ENCODE data around the gene TBC1D3B. TPM values are rescaled to one million over a fixed set of nuclear protein-coding genes. Genes with fewer than 3 reads are reported as not detected.

The TBC1D3B gene
- total and polyA plus RNA-seq, 2 donors (not counting 3 experiments of a cell fraction or from before 2014, with no cell fraction given), result 0.81 to 3.3 TPM

DNA sequence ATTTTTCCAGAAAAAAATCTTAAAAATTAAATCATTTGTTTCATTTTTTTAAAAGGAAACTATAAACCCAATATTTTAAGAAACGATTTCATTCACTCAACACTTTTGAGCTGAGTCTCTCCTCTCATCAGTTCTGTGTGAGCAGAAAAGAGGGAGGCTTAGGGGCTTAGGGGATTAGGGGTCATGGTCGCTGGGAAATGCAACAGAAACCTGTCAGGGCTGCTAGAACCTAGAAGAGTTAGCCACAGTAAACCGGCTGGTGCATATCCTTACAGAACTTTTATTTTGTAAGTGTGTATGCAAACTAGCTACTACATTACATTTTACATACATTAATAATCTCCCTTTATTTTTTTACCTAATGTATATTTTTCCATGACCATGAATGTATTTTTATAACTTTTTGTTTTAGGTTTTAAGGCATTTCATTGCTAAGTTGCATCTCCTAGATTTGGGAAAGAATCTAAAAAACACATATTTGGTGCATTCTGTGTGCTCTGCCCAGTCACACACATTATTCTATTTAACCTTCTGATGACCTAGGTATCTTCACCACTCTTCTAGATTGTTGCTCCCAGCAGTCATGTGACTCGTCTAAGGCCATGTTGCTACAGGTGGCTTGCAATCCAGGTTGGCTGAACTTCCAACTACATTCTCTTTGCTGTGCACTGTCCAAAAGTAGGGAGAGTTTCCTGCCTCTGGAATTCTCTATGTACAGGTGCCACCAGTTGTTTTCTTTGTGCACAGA, 24.4 kb downstream of the TBC1D3B start:
- H4K20me1 ChIP-seq (replicated peaks; ENCODE audit: control insufficient read depth, extremely low read depth, insufficient read depth, low read length), result no peaks in the 10 kb centered on the region
- no peak for FAIRE-seq
- no peak overlapping the region for H2AFZ ChIP-seq (ENCODE audit: low read depth, low read length)
- H3K36me3 ChIP-seq (ENCODE audit: control insufficient read depth in 2 of 2, extremely low read depth in 1 of 2, insufficient read depth in 2 of 2, low read length in 2 of 2), result no peaks in the 10 kb centered on the region
- no peaks in the 10 kb centered on the region for H3K9me1 ChIP-seq (replicated peaks; ENCODE audit: control insufficient read depth, extremely low read depth, insufficient read depth, low read length)
- H3K9me3 ChIP-seq (replicated peaks; ENCODE audit: control insufficient read depth, insufficient read depth, low read length), result no peaks in the 10 kb centered on the region
- BruUV-seq (replicated peaks), result no TSS peak
- no peak overlapping the region for H3K4me2 ChIP-seq (ENCODE audit: insufficient read depth, low read length)
- POLR2A ChIA-PET, result no interaction called here
- no peak overlapping the region for H3K4me3 ChIP-seq (replicated peaks in 1 of 3; ENCODE audit: insufficient read depth in 1 of 3, low read depth in 1 of 3, low read length in 3 of 3)
- intact Hi-C loops (cut with micrococcal nuclease), result no loop called here
- no peaks in the 10 kb centered on the region for H3K4me1 ChIP-seq (ENCODE audit: control insufficient read depth, extremely low read depth, insufficient read depth, low read length)
- no peaks in the 10 kb centered on the region for H3K79me2 ChIP-seq (ENCODE audit: control insufficient read depth, insufficient read depth, low read length)
- no peak overlapping the region for H3K27ac ChIP-seq (ENCODE audit: insufficient read depth, low read depth, low read length)
- H3K9ac ChIP-seq (replicated peaks; ENCODE audit: extremely low read depth, insufficient read depth, low read length), result no peak overlapping the region
- H3K27me3 ChIP-seq (ENCODE audit: control insufficient read depth in 2 of 2, insufficient read depth in 2 of 2, low read length in 2 of 2), result peaks cover 5 to 8% of the 10 kb centered on the region in 2 experiments
- TF ChIP-seq, protein P1, sequence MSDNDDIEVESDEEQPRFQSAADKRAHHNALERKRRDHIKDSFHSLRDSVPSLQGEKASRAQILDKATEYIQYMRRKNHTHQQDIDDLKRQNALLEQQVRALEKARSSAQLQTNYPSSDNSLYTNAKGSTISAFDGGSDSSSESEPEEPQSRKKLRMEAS (IDR thresholded peaks at IDR 0.05; ENCODE audit: insufficient read depth, insufficient read length), result no peak
- DNase-seq (ENCODE audit: low read depth, low spot score), result no peak
- CTCF ChIA-PET, result interaction anchor here (7.5 kb wide), 1 partner anchor 182 kb away, joined by 154 read pairs; no protein-coding TSS in a partner anchor
- dilution Hi-C loops (cut with MboI; ENCODE audit: extremely low pct_ligation_motif_present, low sequenced_read_pairs), result no loop called here

DNA sequence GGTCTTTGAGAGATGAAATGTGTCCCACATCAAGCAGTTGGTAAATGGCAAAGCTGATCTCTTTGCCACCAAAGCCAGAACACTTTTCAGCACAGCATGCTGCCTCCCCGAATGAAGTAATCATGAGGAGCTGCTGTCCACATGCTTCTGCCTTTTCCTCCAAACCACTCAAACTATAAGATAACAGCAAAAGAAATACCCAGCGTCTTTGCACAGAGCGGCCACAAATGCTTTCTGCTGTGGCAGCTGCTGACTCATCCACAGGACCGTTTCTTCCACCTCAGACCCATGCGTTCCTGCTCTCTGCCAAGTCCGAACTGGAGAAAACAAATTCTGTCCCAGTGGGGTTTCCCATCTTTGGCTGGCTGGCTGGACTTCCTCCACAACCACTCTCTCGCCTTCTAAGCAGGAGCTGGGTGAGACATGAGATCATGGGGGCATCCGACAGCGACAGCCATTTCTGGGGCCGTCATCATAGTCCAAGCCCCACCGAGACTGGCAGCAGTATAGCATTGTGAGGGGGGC, 27.1 kb downstream of the TBC1D3B start:
- no peaks in the 10 kb centered on the region for H3K9me1 ChIP-seq (replicated peaks; ENCODE audit: control insufficient read depth, extremely low read depth, insufficient read depth, low read length)
- POLR2A ChIA-PET, result interaction anchor here (0.7 kb wide), 1 partner anchor 184 kb away, joined by 4 read pairs; no protein-coding TSS in a partner anchor

More for the DNA sequence above, 27.1 kb downstream of the TBC1D3B start:
- no peak overlapping the region for H3K4me2 ChIP-seq (ENCODE audit: insufficient read depth, low read length)
- DNase-seq (ENCODE audit: low read depth, low spot score) (no peak), FAIRE-seq (no peak)
- no peaks in the 10 kb centered on the region for H3K4me1 ChIP-seq (ENCODE audit: control insufficient read depth, extremely low read depth, insufficient read depth, low read length)
- no peak overlapping the region for H3K9ac ChIP-seq (replicated peaks; ENCODE audit: extremely low read depth, insufficient read depth, low read length)
- H3K79me2 ChIP-seq (ENCODE audit: control insufficient read depth, insufficient read depth, low read length), result no peaks in the 10 kb centered on the region
- dilution Hi-C loops (cut with MboI; ENCODE audit: extremely low pct_ligation_motif_present, low sequenced_read_pairs) (no loop called here), intact Hi-C loops (cut with micrococcal nuclease) (loop anchor here (1.0 kb wide), 3 partner anchors 77 to 300 kb away; no protein-coding TSS in a partner anchor)
- no peaks in the 10 kb centered on the region for H3K36me3 ChIP-seq (ENCODE audit: control insufficient read depth in 2 of 2, extremely low read depth in 1 of 2, insufficient read depth in 2 of 2, low read length in 2 of 2)
- H2AFZ ChIP-seq (ENCODE audit: low read depth, low read length), result no peak overlapping the region
- TF ChIP-seq, protein P1 (IDR thresholded peaks at IDR 0.05; ENCODE audit: insufficient read depth, insufficient read length), result no peak
- TF ChIP-seq, protein P2, sequence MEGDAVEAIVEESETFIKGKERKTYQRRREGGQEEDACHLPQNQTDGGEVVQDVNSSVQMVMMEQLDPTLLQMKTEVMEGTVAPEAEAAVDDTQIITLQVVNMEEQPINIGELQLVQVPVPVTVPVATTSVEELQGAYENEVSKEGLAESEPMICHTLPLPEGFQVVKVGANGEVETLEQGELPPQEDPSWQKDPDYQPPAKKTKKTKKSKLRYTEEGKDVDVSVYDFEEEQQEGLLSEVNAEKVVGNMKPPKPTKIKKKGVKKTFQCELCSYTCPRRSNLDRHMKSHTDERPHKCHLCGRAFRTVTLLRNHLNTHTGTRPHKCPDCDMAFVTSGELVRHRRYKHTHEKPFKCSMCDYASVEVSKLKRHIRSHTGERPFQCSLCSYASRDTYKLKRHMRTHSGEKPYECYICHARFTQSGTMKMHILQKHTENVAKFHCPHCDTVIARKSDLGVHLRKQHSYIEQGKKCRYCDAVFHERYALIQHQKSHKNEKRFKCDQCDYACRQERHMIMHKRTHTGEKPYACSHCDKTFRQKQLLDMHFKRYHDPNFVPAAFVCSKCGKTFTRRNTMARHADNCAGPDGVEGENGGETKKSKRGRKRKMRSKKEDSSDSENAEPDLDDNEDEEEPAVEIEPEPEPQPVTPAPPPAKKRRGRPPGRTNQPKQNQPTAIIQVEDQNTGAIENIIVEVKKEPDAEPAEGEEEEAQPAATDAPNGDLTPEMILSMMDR (IDR thresholded peaks at IDR 0.05; ENCODE audit: extremely low read depth in 1 of 2, insufficient read depth in 1 of 2, low read depth in 1 of 2, low read length in 2 of 2), result no peak
- TF ChIP-seq EZH2 (IDR thresholded peaks at IDR 0.05; ENCODE audit: borderline replicate concordance, low read depth, low read length, severe bottlenecking) (no peak), JUN (IDR thresholded peaks at IDR 0.05; ENCODE audit: borderline replicate concordance, insufficient read depth, insufficient read length, low read depth) (no peak), MYC (IDR thresholded peaks at IDR 0.05; ENCODE audit: low read depth, low read length) (no peak), POLR2AphosphoS5 (IDR thresholded peaks at IDR 0.05; ENCODE audit: insufficient read depth, low read depth, low read length) (no peak)
- no peak overlapping the region for H3K27ac ChIP-seq (ENCODE audit: insufficient read depth, low read depth, low read length)
- H3K9me3 ChIP-seq (replicated peaks; ENCODE audit: control insufficient read depth, insufficient read depth, low read length), result no peaks in the 10 kb centered on the region
- BruUV-seq (replicated peaks), result no TSS peak
- no peak overlapping the region for H3K4me3 ChIP-seq (replicated peaks in 1 of 3; ENCODE audit: insufficient read depth in 1 of 3, low read depth in 1 of 3, low read length in 3 of 3)
- CTCF ChIA-PET, result interaction anchor here (0.6 to 7.5 kb wide), 17 partner anchors 14 to 385 kb away, joined by 3 to 154 read pairs (median 7); no protein-coding TSS in a partner anchor
- peaks cover 5 to 8% of the 10 kb centered on the region in 2 experiments for H3K27me3 ChIP-seq (ENCODE audit: control insufficient read depth in 2 of 2, insufficient read depth in 2 of 2, low read length in 2 of 2)
- H4K20me1 ChIP-seq (replicated peaks; ENCODE audit: control insufficient read depth, extremely low read depth, insufficient read depth, low read length), result no peaks in the 10 kb centered on the region

All from endothelial cell of umbilical vein (primary cell).